SK-MEL-5 (cell line): Measurements from ENCODE around the gene ATF7IP. TPM values are rescaled to one million over a fixed set of nuclear protein-coding genes. Genes with fewer than 3 reads are reported as not detected.

Experiments
- DNase-seq: peaks from one replicate; pipeline ENCODE4 v3.0.0-alpha.2; 2016; ENCODE audit warnings: low read depth, low spot score
- in situ Hi-C: cut with HindIII; loops from 2 replicates; pipeline ENCODE4 v1.10.0; 2016; ENCODE audit warnings: low sequenced_read_pairs, high pct_unique_total_duplicates, low pct_unique_long_range_greater_than_20kb
- total RNA-seq: library from RNA; depleted of rRNA; stranded (reverse); fragments of >200 nt; shearing (Covaris generic); gene quantifications from 2 replicates; pipeline ENCODE4 v1.2.3, GENCODE V29; 2014

ATF7IP gene
- total RNA-seq, 1 experiment from 2014 or later = 19.4 TPM

DNA sequence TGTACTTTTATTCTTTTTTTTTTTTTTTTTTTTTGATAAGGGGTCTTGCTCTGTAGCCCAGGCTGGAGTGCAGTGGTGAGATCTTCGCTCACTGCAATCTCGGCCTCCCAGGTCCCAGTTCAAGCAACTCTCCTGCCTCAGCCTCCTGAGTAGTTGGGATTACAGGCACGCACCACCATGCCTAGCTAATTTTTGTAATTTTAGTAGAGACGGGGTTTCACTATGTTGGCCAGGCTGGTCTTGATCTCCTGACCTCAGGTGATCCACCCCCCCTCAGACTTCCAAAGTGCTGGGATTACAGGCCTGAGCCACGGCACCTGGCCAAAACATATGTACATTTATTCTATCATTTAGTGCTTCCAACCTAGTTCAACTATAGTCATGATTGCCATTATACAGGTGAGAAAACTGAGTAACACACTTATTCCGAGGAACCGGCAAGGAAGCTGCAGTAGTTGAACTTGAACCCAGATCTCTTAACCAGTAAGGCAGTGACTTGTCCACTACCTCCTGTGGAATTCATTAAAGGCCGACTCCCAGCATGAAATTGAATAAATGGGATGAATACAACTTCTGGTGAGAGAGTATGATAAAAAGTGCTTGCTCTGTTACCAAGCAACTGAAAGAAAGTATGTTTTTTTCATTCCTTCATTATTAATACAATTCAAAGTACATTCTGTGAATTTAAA is 755 bp upstream of the ATF7IP start:
- in situ Hi-C loops = no loop called here
- DNase-seq = no peak

GRCh38 chr12:14366209-14367039 is 942 bp downstream of the ATF7IP start:
- in situ Hi-C loops = no loop called here
- peak; percentile 35 for DNase-seq

GRCh38 chr12:14367040-14367661 is 1.7 kb downstream of the ATF7IP start:
- in situ Hi-C loops = no loop called here
- peak; percentile 20 for DNase-seq

DNA sequence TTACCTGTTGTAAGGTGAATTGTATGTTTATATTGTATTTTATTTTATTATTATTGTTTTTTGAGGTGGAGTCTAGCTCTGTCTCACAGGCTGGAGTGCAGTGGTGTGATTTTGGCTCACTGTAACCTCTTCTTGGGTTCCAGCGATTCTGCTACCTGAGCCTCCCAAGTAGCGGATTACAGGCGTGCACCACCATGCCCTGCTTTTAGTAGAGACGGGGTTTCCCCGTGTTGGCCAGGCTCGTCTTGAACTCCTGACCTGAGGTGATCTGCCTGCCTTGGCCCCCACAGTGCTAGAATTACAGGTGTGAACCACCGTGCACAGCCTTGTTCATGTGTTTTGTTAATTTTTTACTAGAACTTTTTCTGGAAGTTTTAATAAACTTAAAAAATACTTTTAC is 3.8 kb downstream of the ATF7IP start:
- in situ Hi-C loops = no loop called here
- no peak for DNase-seq

- in situ Hi-C loops = no loop called here
- DNase-seq = peak; percentile 58
Observed at GRCh38 chr12:14373217-14373616, 7.7 kb downstream of the ATF7IP start.

DNA sequence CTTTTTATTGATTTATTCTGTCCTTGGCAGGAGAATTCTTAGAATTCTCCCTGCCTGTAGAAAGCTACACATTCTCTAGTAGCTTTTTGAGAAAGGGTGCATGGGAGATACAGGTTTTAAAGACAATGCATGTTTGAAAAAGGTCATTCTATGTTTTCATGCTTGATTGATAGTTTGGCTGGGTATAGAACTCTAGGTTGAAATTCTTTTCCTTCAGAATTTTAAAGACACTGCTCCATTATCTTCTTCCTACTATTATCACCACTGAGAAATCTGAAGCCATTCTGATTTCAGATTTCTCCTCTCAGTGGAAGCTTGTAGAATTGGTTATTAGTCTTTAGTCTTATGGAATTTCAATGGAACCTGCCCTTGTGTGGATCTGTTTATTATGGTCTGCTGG is 14.0 kb downstream of the ATF7IP start:
- in situ Hi-C loops = no loop called here
- no peak for DNase-seq

DNA sequence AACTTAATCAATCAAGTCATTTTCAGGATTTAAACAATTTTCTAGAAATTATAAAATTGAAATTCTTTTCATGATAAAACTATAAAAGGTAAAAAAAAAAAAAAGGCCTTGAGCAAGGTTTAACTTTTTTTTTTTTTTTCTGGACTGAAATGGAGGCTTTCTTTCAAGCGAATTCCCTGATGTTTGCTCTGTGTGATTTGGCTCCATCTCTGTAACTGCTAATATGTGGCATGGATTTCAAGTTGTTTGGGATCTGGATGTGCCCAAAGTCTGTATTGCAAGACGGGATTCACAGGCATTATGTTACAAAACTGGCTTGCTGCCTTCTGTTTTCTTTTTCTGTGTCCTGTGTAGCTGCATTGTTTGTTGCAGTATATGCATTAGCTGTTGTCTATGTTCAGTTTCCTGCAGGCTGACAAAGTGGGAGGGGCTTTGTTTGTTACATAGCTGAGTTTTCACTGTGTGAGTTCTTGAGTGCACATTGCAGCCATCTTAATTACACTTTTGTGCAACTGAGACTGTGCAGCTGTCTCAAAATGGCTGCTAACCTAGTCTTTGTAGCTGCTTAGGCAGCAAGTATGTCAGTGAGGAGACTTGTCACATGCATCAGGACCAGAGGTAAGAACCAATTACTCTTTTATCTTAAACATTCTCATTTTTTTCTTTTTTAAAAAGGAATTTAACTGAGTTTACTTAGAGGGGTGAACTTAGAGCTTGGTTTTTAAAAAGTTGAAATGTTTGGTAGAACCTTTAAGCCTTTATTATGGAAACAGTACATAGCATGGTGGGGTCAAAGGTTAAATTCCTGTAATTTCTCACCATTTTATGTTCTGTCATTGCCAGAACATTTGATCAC is 19.5 kb downstream of the ATF7IP start:
- DNase-seq = peak; percentile 94
- in situ Hi-C loops = no loop called here

DNA sequence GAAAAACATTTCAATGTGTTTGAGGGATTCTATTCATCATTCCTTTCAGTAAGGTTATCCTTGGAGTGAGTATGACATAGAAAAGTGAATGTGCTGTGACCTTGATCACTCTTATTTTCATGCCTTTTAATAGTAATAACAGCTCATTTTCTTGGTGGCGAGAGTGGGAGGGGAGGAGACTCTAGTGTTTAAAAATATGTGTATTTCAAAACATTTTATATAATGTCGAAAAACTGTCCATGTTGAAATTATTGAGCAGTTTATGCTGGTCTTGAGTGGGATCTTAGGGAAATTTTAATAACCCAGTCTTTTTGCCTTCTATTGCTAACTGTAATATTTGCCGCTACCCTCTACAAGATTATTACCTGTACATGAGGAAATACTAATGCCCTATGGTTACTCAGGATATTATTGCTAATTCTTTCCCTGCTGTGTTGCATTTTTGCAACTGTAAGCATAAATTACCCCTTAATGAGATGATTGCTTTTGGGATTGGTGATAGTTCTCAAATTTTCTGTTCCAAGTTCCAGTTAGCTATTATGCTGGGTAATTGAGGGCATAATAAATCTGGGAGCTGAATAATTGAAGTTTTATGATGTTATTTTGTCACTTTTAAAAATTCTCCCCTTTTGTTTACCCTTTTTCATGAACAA is 21.9 kb downstream of the ATF7IP start:
- in situ Hi-C loops = no loop called here

GRCh38 chr12:14390449-14390848 is 25.0 kb downstream of the ATF7IP start:
- no peak for DNase-seq
- in situ Hi-C loops = no loop called here

More for the DNA sequence above, 21.9 kb downstream of the ATF7IP start:
- DNase-seq = no peak

- no peak for DNase-seq
- in situ Hi-C loops = no loop called here
Observed at GRCh38 chr12:14390870-14391530, 25.5 kb downstream of the ATF7IP start.

DNA sequence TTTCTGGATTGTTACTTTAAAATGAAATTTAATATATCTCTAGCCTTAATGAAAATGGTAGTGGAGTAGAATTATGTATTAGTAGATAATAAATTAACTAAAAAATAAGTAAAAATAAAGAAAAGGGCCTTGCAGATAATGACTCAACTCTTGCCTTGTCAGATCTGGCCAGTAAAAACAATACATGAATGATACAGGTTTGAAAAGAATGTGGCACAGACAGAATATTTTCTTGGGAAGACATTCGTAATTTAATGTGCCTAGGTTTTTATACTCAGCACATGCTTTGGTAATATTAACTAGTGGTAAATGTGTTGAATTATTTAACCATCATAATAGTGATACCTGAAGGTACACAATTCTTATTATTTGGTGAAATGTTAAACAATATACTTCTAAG is 28.3 kb downstream of the ATF7IP start:
- in situ Hi-C loops = no loop called here
- no peak for DNase-seq

GRCh38 chr12:14394317-14395073 is 29.0 kb downstream of the ATF7IP start:
- in situ Hi-C loops = no loop called here
- peak; percentile 82 for DNase-seq

DNA sequence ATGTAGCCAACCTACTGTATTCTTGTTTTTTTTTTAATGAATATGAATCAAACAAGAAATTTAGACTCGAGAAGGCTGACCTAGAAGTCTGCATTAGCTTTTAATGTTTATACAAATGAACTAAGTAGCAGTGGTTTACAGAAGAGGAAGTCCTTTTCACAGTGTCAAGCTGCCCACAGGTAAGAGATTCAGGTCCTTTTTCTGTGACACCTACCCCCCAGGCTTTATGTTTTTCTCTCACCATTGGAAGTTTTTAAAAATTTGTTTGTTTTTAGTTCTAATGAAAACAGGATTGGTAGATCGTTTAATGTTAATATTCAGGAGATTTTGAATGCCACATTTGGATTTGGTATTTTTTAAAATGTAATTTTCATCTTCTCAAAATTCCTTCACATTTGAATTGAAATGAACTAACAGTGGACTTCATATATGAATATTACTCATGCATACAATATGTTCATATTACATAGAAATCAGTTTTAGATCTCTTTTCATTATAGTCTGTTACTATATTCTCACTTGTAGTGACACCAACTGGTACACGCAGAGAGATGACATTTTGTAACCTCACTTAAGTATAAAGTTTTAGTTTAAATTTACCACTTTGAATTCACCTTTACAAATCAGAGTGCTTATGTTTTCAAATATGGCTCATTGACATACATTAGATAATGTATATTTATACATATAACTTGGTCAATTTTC is 29.7 kb downstream of the ATF7IP start:
- no peak for DNase-seq
- in situ Hi-C loops = no loop called here

- DNase-seq = no peak
- in situ Hi-C loops = no loop called here
Observed at GRCh38 chr12:14396071-14396470, 30.6 kb downstream of the ATF7IP start.

DNA sequence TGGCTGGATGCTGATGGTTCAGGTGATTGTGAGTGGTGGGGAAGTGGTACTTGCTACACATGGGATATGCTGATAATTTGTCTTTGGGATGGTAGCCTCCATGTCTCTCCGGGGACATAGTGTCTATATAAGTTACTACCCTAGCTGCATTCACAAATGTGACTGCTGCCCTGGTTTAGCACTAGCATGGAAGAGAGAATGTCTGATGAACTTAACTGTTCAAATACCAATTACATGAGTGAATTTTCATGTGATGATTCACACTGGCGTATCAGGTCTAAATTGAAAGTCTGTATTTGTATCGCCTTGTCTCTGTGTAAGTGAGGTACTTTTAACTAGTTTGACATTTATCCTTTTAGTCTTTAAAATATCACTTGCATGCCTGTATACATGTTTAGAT is 34.4 kb downstream of the ATF7IP start:
- DNase-seq = no peak
- in situ Hi-C loops = no loop called here

DNA sequence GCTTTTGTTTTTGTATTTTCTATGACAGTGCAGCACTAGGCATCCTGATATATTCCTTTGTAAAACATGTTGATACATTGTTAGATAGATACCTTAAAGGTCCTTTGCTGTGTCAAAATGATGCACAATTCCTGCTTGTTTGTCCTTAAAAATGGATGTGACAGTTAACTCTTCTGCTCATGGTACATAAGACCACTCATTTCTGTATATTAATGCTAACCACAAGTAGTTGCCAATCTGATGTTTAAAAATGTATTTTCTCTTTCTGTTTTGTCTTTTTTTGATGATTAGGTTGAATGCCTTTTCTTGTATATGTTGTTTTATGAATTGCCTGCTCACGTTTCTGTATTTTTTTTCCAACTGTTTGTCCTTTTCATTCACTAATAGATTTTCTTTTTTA is 35.1 kb downstream of the ATF7IP start:
- DNase-seq = no peak
- in situ Hi-C loops = no loop called here
